Stomach smooth muscle (tissue), 2 donors: Measurements from ENCODE around the gene ZFPM1.
A peak's percentile ranks its signal among the peaks of the same experiment; 100 is the strongest.

Source experiments
- H3K27ac ChIP-seq: one replicate; pipeline ENCODE4 v1.7.0; 2013; ENCODE audit warnings: mild to moderate bottlenecking, low read length, inconsistent platforms
- H3K27me3 ChIP-seq, 2 donors: one replicate each; pipeline ENCODE4 v1.7.0; 2013; ENCODE audit warnings: low read length in 2 of 2; ENCODE audit not compliant: insufficient read depth in 2 of 2, control insufficient read depth in 1 of 2
- H3K36me3 ChIP-seq, 2 donors: one replicate each; pipeline ENCODE4 v1.7.0; 2013; ENCODE audit warnings: low read length in 2 of 2; ENCODE audit not compliant: control insufficient read depth in 2 of 2, insufficient read depth in 2 of 2
- H3K4me1 ChIP-seq: one replicate; pipeline ENCODE4 v1.7.0; 2013; ENCODE audit warnings: low read length; ENCODE audit not compliant: control insufficient read depth, insufficient read depth
- H3K4me3 ChIP-seq, 2 donors: one replicate each; pipeline ENCODE4 v1.7.0; 2013; ENCODE audit warnings: low read length in 2 of 2
- H3K9ac ChIP-seq, 2 donors: one replicate each; pipeline ENCODE4 v1.7.0; 2013; ENCODE audit warnings: low read length in 2 of 2, mild to moderate bottlenecking in 1 of 2
- H3K9me3 ChIP-seq, 2 donors: one replicate each; pipeline ENCODE4 v1.7.0; 2013; ENCODE audit warnings: low read length in 2 of 2; ENCODE audit not compliant: control insufficient read depth in 2 of 2
- donor health status: healthy.
- donor health status: Pancreatic carcinoma.

ZFPM1 gene

GRCh38 chr16:88569614-88569984 is 116.5 kb downstream of the ZFPM1 start:
- peaks cover 17% of the 10 kb centered on the region for H3K4me1 ChIP-seq

DNA sequence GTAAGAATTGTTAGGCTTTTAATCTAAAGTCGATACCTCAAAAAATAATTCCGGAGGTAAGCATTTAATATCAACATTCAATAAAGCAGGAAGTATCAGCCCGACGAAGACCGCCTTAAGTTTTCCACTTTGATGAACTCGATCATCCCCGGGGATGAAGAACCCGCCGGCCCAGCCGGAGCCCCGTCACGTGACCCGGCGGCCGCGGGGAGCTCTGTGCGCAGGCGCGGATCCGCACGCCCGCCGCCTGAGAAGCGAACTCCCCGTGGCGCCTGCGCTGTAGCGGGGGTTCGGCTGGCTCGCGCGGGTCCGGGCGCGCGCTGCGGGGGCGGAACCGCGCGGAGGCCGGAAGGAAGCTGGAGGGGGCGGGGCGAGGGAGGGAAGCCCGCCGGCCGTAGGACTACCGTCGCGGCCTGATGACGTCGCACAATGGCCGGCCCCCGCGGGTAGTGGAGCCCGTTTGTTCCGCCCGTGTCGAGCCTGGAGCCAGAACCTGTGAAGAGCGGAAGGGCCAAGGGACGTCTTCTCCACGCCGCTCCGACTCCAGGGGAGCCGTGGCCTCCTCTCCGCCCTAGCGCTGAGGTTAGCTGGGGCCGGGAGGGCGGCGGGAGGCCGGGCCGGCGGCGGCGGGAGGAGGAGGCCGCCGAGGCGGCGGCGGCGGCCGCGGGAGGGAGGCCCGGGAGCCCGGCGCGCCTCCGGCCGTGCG is 117.1 kb downstream of the ZFPM1 start, which contains the start of gene ZC3H18:
ZC3H18 (plus strand) TSS at position 419 of the 706 bp plus-strand sequence. CDS start 6,721 bp downstream, outside the sequence.
- H3K36me3 ChIP-seq = peaks cover 3 to 4% of the 10 kb centered on the region in 2 donors
- H3K27me3 ChIP-seq = no peaks in the 10 kb centered on the region
- H3K27ac ChIP-seq = peak within 1 kb of the TSS; percentile 58
- peak within 1 kb of the TSS; percentile 79 to 80 for H3K9ac ChIP-seq
- no peaks in the 10 kb centered on the region for H3K9me3 ChIP-seq
- H3K4me3 ChIP-seq = peak within 1 kb of the TSS; percentile 63 to 86
- peaks cover 17% of the 10 kb centered on the region for H3K4me1 ChIP-seq

More at GRCh38 chr16:88569614-88569984, 116.5 kb downstream of the ZFPM1 start:
- Histone ChIP-seq H3K9me3 (no peaks in the 10 kb centered on the region), H3K9ac (peak overlapping the region; percentile 79 to 80), H3K36me3 (peaks cover 3 to 4% of the 10 kb centered on the region in 2 donors), H3K27ac (peak overlapping the region; percentile 58), H3K4me3 (peak overlapping the region; percentile 63 to 80), H3K27me3 (no peaks in the 10 kb centered on the region)

DNA sequence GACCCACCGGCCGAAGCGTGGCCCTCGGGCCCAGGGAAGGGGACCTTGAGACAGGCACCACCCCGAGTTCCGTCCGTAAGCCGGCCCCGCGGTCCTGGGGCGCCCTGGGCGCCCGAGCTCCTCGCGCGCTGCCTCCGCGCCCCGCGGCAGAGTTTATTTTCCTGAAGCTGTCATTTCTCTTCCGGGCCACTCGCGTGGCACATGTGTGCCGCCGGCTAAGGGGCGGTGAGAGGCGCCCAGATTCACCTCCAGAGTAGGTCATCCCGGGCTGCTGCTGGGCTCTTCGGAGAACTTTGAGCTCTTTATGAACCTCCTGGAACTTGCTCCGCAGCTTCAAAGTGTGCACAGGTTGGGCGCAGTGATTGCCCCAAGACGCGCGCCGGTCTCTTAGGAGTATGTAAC is 117.6 kb downstream of the ZFPM1 start:
- peak overlapping the region; percentile 41 for H3K27ac ChIP-seq
- peak overlapping the region; percentile 58 to 74 for H3K9ac ChIP-seq
- H3K9me3 ChIP-seq = no peaks in the 10 kb centered on the region
- H3K36me3 ChIP-seq = peaks cover 4 to 9% of the 10 kb centered on the region in 2 donors
- peak overlapping the region; percentile 61 to 86 for H3K4me3 ChIP-seq
- peaks cover 17% of the 10 kb centered on the region for H3K4me1 ChIP-seq
- no peaks in the 10 kb centered on the region for H3K27me3 ChIP-seq

GRCh38 chr16:88575251-88575650 is 122.2 kb downstream of the ZFPM1 start:
- Histone ChIP-seq H3K36me3 (peaks cover 25 to 27% of the 10 kb centered on the region in 2 donors), H3K9ac (no peak overlapping the region)

DNA sequence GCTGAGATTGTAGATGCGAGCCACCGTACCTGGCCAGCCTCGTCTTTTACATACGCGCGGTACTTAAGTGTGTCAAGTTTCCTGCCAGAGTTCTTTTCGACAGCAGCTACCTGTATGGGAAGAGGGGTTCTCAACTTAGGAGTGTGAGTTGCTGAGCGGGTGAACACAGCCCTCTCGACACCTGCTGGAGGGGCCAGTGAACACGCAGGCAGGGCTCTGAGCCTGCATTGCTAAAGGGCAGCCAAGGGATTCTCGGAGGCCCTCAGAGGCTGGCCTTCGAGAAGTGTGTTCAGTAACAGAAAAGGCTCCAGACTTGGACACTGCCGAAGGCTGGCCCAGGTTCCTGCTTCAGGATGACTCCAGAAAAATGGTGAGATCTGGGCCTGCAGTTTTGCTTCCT is 123.2 kb downstream of the ZFPM1 start:
- H3K36me3 ChIP-seq = peaks cover 30 to 37% of the 10 kb centered on the region in 2 donors

More at GRCh38 chr16:88575251-88575650, 122.2 kb downstream of the ZFPM1 start:
- no peaks in the 10 kb centered on the region for H3K9me3 ChIP-seq
- no peak overlapping the region for H3K4me3 ChIP-seq
- no peaks in the 10 kb centered on the region for H3K27me3 ChIP-seq
- no peak overlapping the region for H3K27ac ChIP-seq
- peaks cover 11% of the 10 kb centered on the region for H3K4me1 ChIP-seq

GRCh38 chr16:88577166-88577565 is 124.1 kb downstream of the ZFPM1 start:
- Histone ChIP-seq H3K4me1 (no peaks in the 10 kb centered on the region), H3K36me3 (peaks cover 33 to 42% of the 10 kb centered on the region in 2 donors), H3K27ac (no peak overlapping the region)

More for the DNA sequence above, 123.2 kb downstream of the ZFPM1 start:
- no peaks in the 10 kb centered on the region for H3K27me3 ChIP-seq
- peaks cover 4% of the 10 kb centered on the region for H3K4me1 ChIP-seq
- H3K9me3 ChIP-seq = no peaks in the 10 kb centered on the region
- H3K9ac ChIP-seq = no peak overlapping the region
- no peak overlapping the region for H3K27ac ChIP-seq
- H3K4me3 ChIP-seq = no peak overlapping the region

GRCh38 chr16:88578446-88579313 is 125.6 kb downstream of the ZFPM1 start:
- Histone ChIP-seq H3K27ac (no peak overlapping the region), H3K4me1 (no peaks in the 10 kb centered on the region), H3K9me3 (no peaks in the 10 kb centered on the region), H3K27me3 (no peaks in the 10 kb centered on the region), H3K36me3 (peaks cover 33 to 46% of the 10 kb centered on the region in 2 donors), H3K4me3 (no peak overlapping the region), H3K9ac (no peak overlapping the region)

More at GRCh38 chr16:88577166-88577565, 124.1 kb downstream of the ZFPM1 start:
- Histone ChIP-seq H3K4me3 (no peak overlapping the region), H3K9me3 (no peaks in the 10 kb centered on the region), H3K27me3 (no peaks in the 10 kb centered on the region), H3K9ac (no peak overlapping the region)

- H3K27me3 ChIP-seq = no peaks in the 10 kb centered on the region
- no peak overlapping the region for H3K27ac ChIP-seq
- no peak overlapping the region for H3K9ac ChIP-seq
- H3K36me3 ChIP-seq = peaks cover 31 to 47% of the 10 kb centered on the region in 2 donors
- no peaks in the 10 kb centered on the region for H3K4me1 ChIP-seq
- no peaks in the 10 kb centered on the region for H3K9me3 ChIP-seq
- H3K4me3 ChIP-seq = no peak overlapping the region
Measured at GRCh38 chr16:88580371-88580770, 127.3 kb downstream of the ZFPM1 start.

- Histone ChIP-seq H3K36me3 (peaks cover 27 to 47% of the 10 kb centered on the region in 2 donors), H3K27me3 (no peaks in the 10 kb centered on the region), H3K27ac (no peak overlapping the region)
Measured at GRCh38 chr16:88581033-88581432, 128.0 kb downstream of the ZFPM1 start.

GRCh38 chr16:88582912-88583575 is 130.0 kb downstream of the ZFPM1 start:
- Histone ChIP-seq H3K36me3 (peaks cover 31 to 50% of the 10 kb centered on the region in 2 donors), H3K4me3 (no peak overlapping the region), H3K27ac (no peak overlapping the region), H3K9ac (no peak overlapping the region), H3K4me1 (no peaks in the 10 kb centered on the region), H3K27me3 (no peaks in the 10 kb centered on the region), H3K9me3 (no peaks in the 10 kb centered on the region)

More at GRCh38 chr16:88581033-88581432, 128.0 kb downstream of the ZFPM1 start:
- Histone ChIP-seq H3K9me3 (no peaks in the 10 kb centered on the region), H3K4me1 (no peaks in the 10 kb centered on the region), H3K4me3 (no peak overlapping the region), H3K9ac (no peak overlapping the region)
